GM19452 (cell line): ENCODE data around the gene FGFR3.

Source experiments
- ATAC-seq: cut with Tn5 transposase; IDR thresholded peaks from one replicate; pipeline ENCODE4 v1.9.1; 2021; ENCODE audit not compliant: unreplicated experiment

FGFR3 gene

DNA sequence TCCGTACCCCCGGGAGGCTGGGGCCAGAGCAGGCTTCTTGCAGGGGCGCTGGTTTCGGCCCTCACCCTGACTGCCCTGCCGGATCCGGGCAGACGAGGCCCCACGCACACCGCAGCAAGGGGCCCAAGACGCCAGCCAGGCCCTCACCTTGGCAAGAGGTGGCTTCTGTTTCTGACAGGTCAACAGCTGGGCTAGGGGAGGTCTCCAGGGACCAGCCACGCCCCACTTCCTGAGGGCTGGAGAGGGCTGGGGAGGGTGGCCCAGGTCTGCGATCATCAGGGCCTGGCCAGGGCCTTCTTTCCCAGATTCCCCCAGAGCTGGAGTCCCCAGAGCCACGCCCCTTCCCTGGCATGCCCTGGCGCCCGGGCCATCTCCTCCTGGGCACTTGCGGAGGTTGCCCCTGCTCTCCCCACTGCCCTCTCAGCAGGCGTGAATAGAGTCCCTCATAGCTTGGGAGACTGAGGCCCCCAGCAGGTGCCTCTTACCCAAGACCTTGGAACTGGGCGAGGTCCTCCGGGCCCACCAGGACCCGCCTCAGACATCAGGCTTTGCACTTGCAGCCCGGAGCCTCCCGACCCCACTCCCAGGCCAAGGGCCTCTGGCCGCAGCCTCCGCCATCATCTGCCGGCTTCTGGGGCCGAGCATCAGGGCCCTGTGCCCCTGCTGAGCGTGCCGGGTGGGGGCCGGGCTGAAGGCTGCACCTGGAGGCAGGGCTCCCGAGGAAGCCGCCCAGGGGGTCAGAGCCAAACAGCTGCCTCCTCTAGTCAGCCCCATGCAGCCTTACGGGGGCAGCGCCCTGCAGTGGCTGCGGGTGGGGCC, 6.3 kb upstream of the FGFR3 start:
- ATAC-seq: no peak

DNA sequence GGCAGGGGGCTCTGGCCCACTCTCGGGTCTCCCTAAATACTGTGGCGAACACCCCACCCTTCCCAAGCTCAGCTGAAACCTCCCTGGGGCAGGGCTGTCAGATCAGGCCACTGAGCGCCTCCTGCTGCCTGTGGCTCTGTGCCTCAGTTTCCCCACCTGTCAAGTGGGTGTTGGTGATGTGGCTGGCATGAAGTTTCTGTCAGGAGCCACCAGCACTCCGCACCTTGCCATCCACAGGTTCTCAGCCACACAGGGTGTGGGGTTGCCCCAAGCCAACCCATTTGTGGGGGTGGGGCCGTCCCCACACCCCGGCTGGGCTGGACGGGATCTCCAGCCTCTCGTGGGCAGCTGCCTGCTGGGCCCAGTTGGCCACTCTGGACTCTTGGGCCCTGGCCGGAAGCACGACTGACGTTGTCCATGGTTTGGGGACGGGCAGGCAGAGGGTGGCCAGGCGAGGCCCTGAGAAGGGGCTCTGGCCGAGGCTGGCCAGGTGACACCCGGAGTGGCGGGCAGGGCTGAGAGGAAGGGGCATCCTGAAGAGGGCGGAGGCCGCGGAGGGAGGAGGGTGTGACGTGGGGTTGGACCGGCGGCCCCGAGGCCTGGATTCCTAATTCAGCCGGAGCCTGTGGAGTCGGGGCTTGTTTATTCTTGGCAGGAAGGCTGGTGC, 5.5 kb upstream of the FGFR3 start:
- no peak for ATAC-seq

DNA sequence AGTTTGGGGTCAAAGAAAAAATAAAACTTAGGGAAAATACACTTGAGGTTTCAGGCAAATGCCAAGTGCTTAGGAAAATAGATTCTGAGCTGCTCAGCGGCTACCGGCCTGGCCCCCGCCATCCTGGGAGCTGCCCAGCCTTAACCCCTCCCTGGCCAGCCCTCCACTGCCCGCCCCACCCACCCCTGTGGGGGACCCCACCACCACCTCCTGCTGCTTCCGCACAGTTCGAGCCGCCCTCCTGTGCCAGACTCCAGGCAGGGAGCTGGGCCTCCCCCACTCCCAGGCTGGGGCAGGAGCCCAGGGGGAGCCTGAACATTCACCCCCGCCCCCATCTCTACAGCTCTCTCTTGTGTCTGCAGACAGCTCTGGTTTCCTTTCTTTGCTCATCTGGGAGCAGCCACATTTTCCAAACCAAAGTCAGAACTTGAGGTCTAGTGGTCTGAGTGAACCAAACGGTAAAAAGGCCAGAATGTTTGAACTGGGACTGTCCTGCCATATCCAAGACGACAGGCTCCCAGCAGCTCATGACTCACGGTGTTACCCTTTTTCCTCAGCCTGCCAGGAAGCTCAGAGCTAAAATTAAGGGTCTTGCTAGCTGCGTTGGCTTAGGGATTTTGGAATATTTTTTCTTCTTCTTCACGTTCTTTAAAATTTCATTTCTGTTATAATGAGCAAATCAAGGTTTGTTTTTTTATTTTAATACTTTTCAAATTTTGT, 4.7 kb upstream of the FGFR3 start:
- ATAC-seq: no peak

DNA sequence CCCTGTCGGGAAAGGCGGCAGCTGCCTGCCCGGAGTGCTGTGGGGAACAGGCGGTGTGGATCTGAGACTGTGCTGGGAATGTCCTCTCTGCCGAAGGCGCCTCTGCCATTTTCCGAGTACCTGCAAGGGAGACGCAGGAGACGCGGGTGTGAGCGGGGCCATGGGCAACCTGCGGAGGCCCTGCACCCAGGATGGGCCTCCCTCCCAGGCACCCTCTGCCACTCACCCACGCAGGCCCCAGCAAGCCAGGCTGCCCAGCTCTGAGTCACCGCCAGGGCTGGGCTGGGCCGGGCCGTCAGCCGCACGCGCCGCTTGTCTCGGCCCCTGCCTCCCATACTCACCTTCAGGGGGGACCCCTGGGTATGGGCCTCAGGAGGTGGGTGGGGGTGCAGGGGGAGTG, 3.5 kb upstream of the FGFR3 start:
- no peak for ATAC-seq

DNA sequence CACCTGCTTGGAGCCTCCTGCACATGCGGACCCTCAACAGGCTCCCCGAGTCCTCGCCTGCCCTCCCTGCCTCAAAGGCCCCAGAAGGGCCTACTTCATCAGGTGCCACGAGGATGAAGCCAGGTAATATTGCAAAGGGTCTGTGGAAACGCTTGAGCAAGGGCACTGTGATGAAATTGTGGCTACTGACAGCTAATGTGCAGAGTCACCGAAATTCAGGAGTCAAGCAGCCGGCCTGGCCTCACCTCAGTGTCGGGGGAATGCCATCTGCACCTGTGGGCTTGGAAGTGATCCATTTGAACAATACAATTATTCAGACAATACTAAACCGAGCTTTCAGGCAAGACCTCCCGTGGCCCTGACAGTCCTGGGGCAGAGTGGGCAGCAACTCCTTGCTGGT, 3.1 kb upstream of the FGFR3 start:
- ATAC-seq: no peak

DNA sequence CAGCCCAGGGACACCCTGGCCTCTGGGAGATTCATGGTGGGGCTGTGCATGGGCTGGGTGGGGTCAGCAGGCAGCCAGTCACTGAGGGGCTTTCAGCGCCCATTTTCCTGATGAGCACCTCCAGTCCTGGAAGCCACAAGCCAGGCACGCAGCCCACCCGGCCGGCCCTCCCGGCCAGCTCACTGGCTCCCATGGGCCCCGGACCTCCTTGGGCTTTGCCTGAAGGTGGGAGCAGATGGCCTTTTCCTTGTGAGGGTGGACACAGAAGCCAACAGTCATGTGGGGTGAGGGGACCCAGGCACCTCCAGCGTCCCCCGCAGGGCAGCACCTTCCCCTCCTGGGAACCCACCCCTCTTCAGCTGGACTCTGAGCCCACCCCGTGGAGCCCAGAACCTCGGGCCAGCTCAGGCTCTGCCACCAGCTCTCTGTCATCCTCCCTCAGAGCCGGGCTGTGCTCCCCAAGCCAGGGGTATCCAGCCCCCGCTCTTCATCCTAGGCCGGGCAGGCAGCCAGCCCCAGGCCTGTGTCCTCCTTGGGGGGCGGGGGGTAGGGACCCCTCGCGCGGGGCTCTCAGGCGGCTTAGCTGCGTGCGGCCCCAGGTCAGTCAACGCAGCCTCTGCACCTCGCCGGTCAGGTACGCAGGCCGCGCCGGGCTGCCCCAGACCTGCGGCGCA, 798 bp upstream of the FGFR3 start:
- no peak for ATAC-seq

DNA sequence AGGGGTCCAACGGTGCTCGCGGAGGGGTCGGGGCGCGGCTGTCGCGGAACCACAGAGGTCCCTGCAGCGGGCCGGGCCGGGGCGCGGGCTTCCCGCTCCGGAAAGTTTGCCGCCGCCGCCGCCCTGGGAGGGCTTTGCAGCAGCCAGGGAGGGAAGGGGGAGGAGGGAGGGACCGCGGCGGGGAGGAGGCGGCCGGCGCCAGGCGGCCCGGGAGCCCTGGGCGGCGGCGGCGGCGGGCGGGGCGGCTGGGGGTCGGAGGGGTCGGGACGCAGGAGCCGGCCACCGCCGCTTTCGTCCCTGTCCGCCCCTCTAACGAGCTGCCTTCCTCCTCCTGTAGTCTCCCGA, 375 bp downstream of the FGFR3 start:
- ATAC-seq: no peak

DNA sequence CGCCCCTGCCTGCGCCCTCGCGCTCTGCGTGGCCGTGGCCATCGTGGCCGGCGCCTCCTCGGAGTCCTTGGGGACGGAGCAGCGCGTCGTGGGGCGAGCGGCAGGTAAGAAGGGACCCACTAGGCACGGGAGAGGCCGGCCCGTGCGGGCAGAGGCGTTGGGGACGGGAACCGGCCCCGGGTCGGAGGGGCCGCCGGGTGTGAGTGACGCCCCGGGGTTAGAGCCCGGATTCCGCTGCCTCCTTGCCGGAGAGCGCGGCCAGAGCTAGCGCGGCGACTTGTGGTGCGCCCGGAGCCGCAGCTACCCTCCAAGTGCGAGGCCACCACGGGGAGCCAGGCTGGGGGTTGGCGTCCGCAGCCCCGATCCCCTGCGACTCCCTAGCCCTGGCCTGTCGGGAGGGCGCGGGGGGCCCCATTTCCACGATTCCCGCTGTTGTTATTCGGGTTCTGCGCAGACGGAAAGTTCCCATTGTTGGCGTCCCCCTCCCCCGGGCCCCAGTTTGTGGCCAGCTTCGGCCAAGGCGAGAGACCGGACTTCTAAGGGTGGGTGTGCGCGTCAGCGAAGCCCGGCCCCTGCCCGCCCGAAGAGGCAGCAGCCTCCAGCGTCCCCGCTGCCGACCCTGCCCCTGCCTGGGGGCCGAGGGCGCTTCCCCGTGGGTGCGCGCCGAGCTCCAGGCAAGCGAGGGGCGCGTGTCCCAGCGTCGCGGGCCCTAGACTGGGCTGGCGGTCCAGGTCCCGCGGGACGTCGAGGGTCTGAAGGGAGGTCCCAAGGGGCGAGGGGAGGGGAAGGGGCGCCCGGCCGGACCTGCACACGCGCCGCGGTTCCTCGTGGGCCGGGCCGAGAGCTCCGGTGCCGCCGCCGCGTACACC, 1.1 kb downstream of the FGFR3 start:
- no peak for ATAC-seq

DNA sequence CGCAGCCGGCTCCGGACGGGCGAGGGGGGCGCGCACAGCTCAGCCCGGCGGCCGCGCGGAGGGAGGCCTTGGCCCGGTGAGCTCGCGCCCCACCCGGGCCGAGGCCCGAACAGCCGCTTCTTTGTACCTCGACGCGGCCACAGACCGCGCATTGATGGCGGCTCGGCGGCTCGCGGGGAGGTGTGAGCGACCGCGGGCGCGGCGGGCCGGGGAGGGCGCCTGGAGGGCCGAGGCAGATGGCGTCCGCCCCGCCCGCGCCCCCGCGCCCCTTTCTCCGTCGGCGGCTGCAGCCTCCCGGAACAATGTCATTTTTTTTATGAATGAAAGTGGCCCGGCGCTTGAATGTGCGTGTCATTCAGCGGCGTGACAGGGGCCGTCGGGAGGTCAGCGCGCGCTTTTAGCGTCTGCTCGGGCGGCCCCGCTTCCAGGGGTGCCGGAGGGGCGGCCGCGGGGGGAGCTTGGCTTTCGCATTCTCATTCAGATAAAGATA, 1.8 kb downstream of the FGFR3 start:
- no peak for ATAC-seq

DNA sequence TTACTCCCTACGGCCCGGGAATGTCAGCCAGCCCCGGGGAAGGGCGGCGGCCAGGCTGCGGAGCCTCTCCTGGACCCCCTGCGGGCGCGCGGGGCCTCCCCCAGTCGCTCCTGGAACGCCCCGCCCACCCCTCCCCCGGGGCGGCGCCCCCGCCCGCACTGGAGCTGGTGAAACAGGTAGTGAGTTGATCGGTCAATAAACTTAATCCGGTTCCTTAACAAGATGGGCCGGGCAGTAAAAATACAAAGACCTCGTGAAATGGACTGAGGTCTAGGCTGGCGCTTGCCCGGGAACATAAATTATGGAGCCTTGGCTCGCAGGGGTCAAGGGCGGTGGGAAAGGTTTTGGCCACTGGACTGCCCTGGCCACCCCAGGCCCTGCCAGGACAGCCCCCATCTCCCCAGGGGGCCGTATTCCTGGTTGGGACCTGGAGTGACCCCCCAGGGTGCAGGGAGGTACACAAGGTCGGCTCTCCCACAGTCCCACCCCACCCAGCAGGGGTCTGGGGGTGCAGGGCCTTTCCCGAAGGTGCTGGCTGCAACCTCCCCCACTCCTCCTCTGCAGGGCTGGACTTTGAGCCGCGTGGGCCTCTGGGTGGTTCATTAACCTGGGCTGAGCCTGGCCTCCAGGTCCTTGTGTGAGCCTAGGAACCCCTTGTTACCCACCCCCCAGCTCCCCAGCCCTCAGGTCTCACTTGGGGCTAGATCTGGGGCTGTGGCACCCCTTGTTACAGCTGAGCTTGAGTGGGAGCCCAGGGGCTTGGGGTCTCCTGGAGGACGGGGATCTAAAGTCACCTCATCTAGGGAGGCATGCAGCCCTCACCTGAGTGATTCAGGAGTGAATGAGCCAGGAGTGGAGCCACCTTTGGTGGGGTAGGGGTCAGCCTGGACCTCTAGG, 2.5 kb downstream of the FGFR3 start:
- no peak for ATAC-seq

DNA sequence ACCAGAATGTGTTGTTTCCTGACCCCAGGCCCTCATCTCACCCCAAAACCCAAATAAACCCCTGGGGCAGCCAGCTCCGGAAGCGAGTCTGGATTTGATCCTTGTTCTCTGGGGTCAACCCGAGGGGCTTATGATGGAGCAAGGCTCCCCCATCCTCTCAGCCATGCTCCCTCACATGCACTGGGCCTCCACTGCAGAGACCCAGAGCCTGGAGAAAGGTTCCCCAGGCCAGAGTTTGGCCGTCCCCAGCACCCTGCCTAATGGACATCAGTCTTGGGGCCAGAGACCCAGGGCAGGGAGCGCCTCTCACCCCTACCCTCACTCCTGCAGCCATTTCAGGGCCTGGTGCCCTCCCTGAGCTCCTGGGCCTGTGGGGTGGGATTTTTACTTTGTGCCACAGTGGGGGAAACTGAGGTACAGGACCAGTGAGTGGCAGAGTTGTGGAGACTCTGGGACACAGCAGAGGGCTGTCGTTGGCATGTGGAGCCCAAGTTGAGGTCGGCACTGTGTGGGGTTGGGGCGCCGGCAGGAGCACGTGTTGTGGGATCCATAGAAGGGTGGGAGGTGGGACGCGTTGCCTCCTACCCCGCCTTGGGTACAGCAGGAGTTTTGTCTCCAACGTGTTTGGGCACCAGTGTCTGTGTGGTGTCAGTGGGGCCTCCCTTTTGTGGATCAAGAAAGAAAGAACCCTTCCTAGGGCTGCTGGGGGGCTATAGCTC, 3.6 kb downstream of the FGFR3 start:
- no peak for ATAC-seq

DNA sequence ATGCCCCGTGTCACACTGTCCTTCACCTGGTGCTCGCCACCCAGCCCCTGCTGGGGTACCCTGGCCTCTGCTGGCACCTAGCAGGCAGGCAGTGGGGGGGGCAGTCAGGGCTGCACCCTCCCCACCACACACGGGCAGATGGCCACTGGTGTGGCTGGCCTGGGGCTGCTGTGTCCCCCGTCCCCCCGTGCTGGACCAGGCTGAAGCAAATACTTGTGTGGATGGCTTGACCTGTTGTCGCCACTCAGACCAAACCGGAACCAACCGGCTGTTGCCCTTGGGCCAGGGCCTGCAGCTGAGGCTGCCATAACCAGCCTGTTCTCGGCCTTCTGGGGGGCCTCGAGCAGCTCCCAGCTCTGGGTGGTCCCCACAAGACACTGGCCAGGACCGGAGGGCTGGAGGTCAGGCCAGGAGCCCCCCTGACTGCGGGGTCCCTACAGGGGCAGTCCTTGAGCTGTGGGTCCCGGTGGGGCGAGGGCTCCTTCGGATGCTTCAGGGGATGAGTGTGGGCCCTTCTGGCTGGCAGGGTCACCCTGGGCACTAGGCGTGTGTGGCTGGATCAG, 4.3 kb downstream of the FGFR3 start:
- no peak for ATAC-seq

DNA sequence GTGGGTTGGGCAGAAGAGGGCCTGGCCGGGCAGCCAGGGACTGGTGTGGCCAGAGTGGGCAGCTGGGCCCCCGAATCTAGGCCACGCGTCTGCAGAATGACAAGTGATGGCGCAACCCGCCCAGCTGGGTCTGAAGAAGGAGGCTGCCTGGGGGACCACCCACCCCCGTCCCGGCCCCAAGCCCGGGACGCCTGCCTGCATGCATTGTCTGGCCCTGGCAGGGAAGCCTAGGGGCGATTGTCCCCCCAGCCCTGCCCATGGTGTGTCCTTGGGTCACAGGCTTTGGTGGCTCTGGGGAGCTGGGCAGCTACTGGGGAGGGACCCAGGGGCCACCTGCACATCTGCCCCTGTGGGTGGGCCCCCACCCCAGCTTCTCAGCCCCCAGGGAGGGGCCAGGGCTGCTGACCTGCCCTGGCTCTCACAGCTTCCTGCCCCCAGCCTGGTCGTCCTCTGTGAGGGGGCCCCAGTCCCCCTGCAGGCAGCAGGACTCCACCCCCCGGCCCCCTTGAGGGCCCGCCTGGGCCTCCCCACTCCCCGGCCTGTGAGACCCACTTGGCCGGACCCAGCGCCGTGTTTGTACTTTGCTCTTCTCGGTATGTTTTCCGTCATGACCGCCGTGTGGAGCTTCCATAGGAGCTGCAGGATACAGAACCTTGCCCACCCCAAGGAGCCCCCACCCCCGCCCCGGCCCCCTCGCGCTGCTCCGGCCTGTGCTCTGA, 4.9 kb downstream of the FGFR3 start:
- ATAC-seq: no peak

DNA sequence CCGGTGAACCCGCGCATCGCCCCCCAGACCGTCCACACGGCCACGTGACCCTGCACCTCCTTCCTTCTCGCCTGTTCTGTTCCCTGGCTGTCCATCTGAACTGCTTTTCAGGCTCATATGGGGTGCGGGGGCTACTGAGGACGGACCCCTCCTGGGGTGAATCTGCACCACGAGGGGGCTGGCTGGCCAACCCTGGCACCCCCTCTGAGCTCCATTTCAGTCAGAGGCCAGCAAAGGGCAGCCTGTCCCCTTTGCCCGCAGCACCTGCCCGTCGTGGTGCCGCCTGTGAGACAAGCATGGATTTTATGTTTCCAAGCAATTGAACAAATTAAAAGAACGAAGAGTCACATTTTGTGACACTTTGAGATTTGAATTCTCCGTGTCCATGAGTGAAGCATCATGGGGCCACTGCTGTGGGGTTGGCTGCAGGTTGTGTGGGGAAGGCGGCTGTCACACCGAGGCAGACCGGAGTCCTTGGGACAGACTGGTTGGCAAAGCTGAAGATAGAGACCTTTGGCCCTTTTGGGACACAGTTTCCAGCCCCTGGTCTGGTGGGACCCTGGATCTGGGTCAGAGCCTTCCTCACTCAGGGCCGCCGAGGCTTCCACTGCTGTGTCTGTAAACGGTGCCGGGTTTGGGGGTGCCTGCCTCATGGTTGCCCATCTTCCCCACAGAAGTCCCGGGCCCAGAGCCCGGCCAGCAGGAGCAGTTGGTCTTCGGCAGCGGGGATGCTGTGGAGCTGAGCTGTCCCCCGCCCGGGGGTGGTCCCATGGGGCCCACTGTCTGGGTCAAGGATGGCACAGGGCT, 5.7 kb downstream of the FGFR3 start:
- no peak for ATAC-seq

DNA sequence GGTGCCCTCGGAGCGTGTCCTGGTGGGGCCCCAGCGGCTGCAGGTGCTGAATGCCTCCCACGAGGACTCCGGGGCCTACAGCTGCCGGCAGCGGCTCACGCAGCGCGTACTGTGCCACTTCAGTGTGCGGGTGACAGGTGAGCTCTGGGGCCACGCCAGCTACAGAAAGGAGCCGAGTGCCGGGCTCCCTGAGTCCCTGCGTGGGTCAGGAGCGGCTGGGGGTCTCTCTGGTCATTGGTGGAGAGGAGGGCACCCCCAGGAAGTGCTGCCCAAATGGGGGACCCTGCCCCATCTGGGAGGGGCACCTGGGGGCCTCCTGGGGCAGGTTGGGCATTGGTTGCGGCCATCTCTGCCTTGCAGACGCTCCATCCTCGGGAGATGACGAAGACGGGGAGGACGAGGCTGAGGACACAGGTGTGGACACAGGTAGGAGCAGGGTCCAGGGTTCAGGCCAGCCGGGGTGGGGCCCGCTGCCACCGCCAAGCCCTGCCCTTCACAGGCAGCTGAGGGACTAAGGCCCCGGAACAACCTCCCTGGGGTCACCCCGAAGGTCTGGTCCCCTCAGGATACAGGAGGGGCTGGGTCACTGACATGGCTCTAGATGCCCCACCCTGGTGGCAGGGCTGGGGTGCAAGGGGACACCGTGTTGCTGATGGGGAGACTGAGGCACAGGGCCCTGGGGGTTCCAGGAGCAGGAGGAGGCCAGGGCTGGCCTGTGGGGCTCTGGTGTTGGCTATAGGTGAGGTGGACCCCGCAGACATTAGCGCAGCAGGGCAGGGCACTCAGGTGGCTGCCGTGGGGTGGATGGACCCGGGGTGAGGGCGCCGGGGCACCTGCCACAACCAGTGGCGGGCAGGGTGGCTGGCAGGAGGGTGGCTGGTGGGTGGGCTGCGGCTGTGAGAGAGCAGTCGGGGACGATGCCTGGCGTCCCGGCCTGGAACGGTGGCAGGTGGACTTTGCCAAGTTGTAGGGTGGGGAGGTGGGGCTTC, 6.6 kb downstream of the FGFR3 start:
- ATAC-seq: no peak

DNA sequence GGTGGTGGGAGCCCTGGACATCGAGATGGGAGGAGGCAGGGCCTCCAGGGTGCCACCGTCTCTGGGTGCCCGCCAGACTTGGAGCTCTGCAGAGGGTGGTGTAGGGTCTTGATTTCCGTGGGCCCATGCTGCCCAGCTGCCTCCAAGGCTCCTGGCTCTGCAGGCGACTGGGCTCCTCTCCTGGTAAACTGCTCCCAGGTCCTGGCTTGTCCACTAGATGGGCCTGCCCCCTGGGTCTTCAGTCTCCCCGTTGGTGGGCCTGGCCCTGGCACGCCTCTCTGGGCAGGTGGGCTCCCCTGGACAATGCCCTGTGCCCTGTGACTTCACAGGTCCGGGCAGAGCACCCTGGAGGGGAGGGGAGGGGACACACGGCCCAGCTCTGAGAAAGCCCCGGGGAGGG, 7.7 kb downstream of the FGFR3 start:
- ATAC-seq: no peak
